Measurements from ENCODE around the gene CNPY2. TPM values are rescaled to one million over a fixed set of nuclear protein-coding genes. Genes with fewer than 3 reads are reported as not detected.

Gene CNPY2
- total RNA-seq, 3 donors from 2014 or later, result 69.9 to 86.1 (median 85.9) TPM

- H3K27me3 ChIP-seq, result no peaks in the 10 kb centered on the region
- DNase-seq (ENCODE audit: low spot score in 2 of 2), result no peak
- intact Hi-C loops (cut with DNase I; ENCODE audit: low total_unique reads), result loop anchor here (2.0 kb wide), 1 partner anchor 43 kb away; no protein-coding TSS in a partner anchor
These were observed 16.4 kb downstream of the CNPY2 start for GRCh38 chr12:56299308-56299852.

GRCh38 chr12:56298828-56299227, 17.0 kb downstream of the CNPY2 start:
- H3K4me3 ChIP-seq, result peak overlapping the region; percentile 75 to 92 (median 87)
- TF ChIP-seq, protein P1, sequence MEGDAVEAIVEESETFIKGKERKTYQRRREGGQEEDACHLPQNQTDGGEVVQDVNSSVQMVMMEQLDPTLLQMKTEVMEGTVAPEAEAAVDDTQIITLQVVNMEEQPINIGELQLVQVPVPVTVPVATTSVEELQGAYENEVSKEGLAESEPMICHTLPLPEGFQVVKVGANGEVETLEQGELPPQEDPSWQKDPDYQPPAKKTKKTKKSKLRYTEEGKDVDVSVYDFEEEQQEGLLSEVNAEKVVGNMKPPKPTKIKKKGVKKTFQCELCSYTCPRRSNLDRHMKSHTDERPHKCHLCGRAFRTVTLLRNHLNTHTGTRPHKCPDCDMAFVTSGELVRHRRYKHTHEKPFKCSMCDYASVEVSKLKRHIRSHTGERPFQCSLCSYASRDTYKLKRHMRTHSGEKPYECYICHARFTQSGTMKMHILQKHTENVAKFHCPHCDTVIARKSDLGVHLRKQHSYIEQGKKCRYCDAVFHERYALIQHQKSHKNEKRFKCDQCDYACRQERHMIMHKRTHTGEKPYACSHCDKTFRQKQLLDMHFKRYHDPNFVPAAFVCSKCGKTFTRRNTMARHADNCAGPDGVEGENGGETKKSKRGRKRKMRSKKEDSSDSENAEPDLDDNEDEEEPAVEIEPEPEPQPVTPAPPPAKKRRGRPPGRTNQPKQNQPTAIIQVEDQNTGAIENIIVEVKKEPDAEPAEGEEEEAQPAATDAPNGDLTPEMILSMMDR (IDR thresholded peaks at IDR 0.05), result no peak
- TF ChIP-seq POLR2AphosphoS5 (IDR thresholded peaks at IDR 0.05), result no peak
- TF ChIP-seq POLR2A (IDR thresholded peaks at IDR 0.05), result no peak
- DNase-seq (ENCODE audit: low spot score in 2 of 2), result no peak
- H3K4me1 ChIP-seq, result peaks cover 0 to 7% of the 10 kb centered on the region in 2 donors
- intact Hi-C loops (cut with DNase I; ENCODE audit: low total_unique reads), result loop anchor here (2.0 kb wide), 1 partner anchor 42 kb away; no protein-coding TSS in a partner anchor
- no peaks in the 10 kb centered on the region for H3K27me3 ChIP-seq
- peak overlapping the region; percentile 96 to 98 for H3K27ac ChIP-seq
- no peaks in the 10 kb centered on the region for H3K9me3 ChIP-seq
- H3K36me3 ChIP-seq, result no peaks in the 10 kb centered on the region

More at GRCh38 chr12:56299308-56299852, 16.4 kb downstream of the CNPY2 start:
- peak overlapping the region; percentile 96 to 98 for H3K27ac ChIP-seq
- peaks cover 0 to 7% of the 10 kb centered on the region in 2 donors for H3K4me1 ChIP-seq
- no peaks in the 10 kb centered on the region for H3K36me3 ChIP-seq
- peak overlapping the region; percentile 75 to 92 (median 87) for H3K4me3 ChIP-seq
- TF ChIP-seq, protein P1 (IDR thresholded peaks at IDR 0.05), result no peak
- no peak for TF ChIP-seq POLR2A (IDR thresholded peaks at IDR 0.05)
- no peak for TF ChIP-seq POLR2AphosphoS5 (IDR thresholded peaks at IDR 0.05)
- H3K9me3 ChIP-seq, result no peaks in the 10 kb centered on the region

GRCh38 chr12:56297400-56297799, 18.4 kb downstream of the CNPY2 start:
- peaks cover 0 to 7% of the 10 kb centered on the region in 2 donors for H3K4me1 ChIP-seq
- intact Hi-C loops (cut with DNase I; ENCODE audit: low total_unique reads), result no loop called here
- TF ChIP-seq, protein P1 (IDR thresholded peaks at IDR 0.05), result no peak
- TF ChIP-seq POLR2A (IDR thresholded peaks at IDR 0.05) (no peak), POLR2AphosphoS5 (IDR thresholded peaks at IDR 0.05) (no peak)
- no peak overlapping the region for H3K27ac ChIP-seq
- H3K4me3 ChIP-seq, result no peak overlapping the region
- no peaks in the 10 kb centered on the region for H3K27me3 ChIP-seq
- no peaks in the 10 kb centered on the region for H3K36me3 ChIP-seq
- no peak for DNase-seq (ENCODE audit: low spot score in 2 of 2)
- H3K9me3 ChIP-seq, result no peaks in the 10 kb centered on the region

DNA sequence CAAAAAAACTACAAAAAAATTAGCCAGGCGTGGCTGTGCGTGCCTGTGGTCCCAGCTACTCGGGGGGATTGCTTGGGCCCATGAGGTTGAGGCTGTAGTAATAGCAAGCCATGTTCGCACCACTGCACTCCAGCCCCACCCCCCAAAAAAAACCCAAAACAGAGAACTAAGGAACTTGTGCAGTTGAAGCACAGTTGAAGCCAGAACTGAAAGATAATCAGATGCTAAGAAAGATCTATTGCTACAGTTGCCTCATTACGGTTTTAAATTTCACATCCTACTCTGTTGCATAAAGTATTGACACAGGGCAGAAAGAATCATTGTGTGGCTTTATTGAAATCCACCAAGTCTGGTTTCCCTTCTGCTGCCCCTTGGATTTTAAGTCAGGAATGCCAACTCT, 19.5 kb downstream of the CNPY2 start:
- intact Hi-C loops (cut with DNase I; ENCODE audit: low total_unique reads), result no loop called here
- H3K27me3 ChIP-seq, result no peaks in the 10 kb centered on the region
- H3K4me1 ChIP-seq, result peaks cover 0 to 7% of the 10 kb centered on the region in 2 donors
- H3K27ac ChIP-seq, result no peak overlapping the region
- TF ChIP-seq, protein P1 (IDR thresholded peaks at IDR 0.05), result no peak
- no peak for TF ChIP-seq POLR2A (IDR thresholded peaks at IDR 0.05)
- no peak for TF ChIP-seq POLR2AphosphoS5 (IDR thresholded peaks at IDR 0.05)
- no peaks in the 10 kb centered on the region for H3K9me3 ChIP-seq
- DNase-seq (ENCODE audit: low spot score in 2 of 2), result no peak
- H3K4me3 ChIP-seq, result no peak overlapping the region
- H3K36me3 ChIP-seq, result no peaks in the 10 kb centered on the region

DNA sequence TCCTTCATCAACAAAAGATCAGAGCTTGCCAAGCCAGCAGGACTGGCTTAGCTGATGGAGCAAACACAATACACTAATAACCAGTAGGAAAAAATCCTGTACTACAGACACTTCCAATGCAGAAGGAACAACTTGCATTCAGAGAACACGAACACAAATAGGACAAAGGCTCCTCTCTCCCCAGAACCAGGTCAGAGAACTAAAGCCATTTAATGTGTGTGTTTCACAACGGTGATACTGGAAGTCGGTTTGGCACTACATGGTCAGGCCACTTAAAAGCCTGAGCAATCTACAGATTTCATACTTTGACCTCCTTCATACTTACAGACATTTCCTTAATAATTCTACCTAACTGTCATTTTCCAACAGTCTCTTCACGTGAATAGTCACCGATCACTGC, 22.0 kb downstream of the CNPY2 start:
- peak overlapping the region in 1 of 2 donors; percentile 55 for H3K27ac ChIP-seq
- H3K36me3 ChIP-seq, result no peaks in the 10 kb centered on the region
- no peak for DNase-seq (ENCODE audit: low spot score in 2 of 2)
- H3K4me3 ChIP-seq, result no peak overlapping the region
- no peaks in the 10 kb centered on the region for H3K4me1 ChIP-seq
- intact Hi-C loops (cut with DNase I; ENCODE audit: low total_unique reads), result no loop called here
- TF ChIP-seq, protein P1 (IDR thresholded peaks at IDR 0.05), result no peak
- TF ChIP-seq POLR2AphosphoS5 (IDR thresholded peaks at IDR 0.05), result no peak
- TF ChIP-seq POLR2A (IDR thresholded peaks at IDR 0.05), result no peak
- no peaks in the 10 kb centered on the region for H3K27me3 ChIP-seq
- H3K9me3 ChIP-seq, result no peaks in the 10 kb centered on the region

Measured in breast epithelium (tissue), 4 donors.